ENCODE results near the gene TMPRSS7. TPM values are rescaled to one million over a fixed set of nuclear protein-coding genes. Genes with fewer than 3 reads are reported as not detected.
"Not testable (repeated sequence)": the region's sequence is repeated elsewhere in the genome, so short reads cannot be mapped to it uniquely, and the experiment has no call there.

TMPRSS7 gene
- total RNA-seq, 1 donor from 2014 or later: not detected

DNA sequence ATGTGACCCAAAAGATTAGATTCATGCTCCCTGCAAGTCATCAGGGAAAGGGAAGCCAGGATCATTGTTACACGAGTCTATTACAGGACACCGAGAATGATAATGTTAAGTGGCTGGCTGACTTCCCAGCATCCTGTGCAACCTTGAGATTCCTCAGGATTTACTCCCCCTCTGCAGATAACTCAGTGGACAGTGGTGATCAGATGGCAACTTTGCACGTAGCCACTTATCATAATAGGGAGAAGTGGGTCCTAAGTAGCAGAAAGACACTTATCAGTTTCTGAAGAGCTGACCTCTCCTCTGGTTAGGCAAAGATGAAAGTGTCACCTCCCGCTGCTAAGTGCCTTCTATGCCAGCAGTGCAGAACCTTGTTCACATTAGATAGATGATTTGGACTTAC is 6.7 kb upstream of the TMPRSS7 start:
- Mint-ChIP-seq H3K36me3 (ENCODE audit: low read depth) (no peaks in the 10 kb centered on the region), H3K4me1 (no peaks in the 10 kb centered on the region), H3K27me3 (no peaks in the 10 kb centered on the region), H3K27ac (no peak overlapping the region), H3K9me3 (peaks cover 4% of the 10 kb centered on the region), H3K4me3 (no peak overlapping the region)
- intact Hi-C loops (cut with micrococcal nuclease): no loop called here
- no peak for DNase-seq

DNA sequence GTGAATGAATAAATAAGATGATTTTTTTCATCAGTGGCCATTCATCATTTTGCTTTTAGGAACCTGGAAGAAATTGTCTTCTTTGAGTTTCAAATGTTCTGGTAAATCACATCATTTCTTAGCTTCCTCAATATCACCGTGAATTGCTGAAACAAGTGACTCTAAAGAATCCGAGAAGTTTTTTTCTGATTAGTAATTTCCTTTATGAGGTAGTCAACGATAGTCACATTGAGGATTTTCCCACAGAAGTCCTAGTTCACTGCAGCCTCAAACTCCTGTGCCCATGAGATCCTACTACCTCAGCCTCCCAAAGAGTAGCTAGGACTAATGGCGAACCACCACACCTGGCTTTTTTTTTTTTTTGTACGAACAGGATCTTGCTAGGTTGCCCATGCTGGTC is 3.6 kb upstream of the TMPRSS7 start:
- Mint-ChIP-seq H3K36me3 (ENCODE audit: low read depth) (no peaks in the 10 kb centered on the region), H3K27ac (no peak overlapping the region), H3K9me3 (no peaks in the 10 kb centered on the region), H3K27me3 (peaks cover 4% of the 10 kb centered on the region), H3K4me1 (no peaks in the 10 kb centered on the region), H3K4me3 (no peak overlapping the region)
- intact Hi-C loops (cut with micrococcal nuclease): no loop called here
- no peak for DNase-seq

DNA sequence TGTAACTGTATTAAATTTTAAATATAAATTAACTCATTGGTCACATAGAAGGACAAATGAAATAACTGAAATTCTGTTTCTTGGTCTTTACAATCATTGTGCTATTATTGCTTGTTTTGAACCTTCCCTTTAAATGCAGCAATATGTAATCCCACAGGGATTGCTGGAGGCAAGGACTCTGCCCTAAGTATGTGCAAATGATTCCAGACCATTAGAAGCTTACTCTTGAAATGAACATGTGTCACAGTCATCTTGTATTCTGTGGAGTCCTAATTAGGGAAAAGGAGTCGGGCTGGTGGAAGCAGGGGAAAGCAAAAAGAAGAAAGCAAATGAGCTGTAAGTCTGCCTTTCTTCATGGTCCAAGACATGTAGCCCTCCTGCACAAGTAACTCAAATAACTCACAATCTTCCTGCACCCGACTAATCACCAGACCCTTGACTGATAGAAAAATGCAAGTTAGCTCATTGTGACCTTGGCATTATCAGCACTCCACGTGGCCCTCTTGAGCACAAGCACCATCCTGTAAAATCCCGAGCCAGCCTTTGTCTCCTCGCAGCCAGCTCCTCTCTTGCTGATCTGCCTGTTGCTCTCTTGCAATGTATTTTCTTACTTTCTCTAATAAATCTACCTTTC is 2.3 kb upstream of the TMPRSS7 start:
- no peak overlapping the region for H3K27ac Mint-ChIP-seq
- no peaks in the 10 kb centered on the region for H3K4me1 Mint-ChIP-seq
- H3K36me3 Mint-ChIP-seq (ENCODE audit: low read depth): no peaks in the 10 kb centered on the region
- intact Hi-C loops (cut with micrococcal nuclease): no loop called here
- H3K9me3 Mint-ChIP-seq: no peaks in the 10 kb centered on the region
- no peak for DNase-seq
- peaks cover 4% of the 10 kb centered on the region for H3K27me3 Mint-ChIP-seq
- no peak overlapping the region for H3K4me3 Mint-ChIP-seq

DNA sequence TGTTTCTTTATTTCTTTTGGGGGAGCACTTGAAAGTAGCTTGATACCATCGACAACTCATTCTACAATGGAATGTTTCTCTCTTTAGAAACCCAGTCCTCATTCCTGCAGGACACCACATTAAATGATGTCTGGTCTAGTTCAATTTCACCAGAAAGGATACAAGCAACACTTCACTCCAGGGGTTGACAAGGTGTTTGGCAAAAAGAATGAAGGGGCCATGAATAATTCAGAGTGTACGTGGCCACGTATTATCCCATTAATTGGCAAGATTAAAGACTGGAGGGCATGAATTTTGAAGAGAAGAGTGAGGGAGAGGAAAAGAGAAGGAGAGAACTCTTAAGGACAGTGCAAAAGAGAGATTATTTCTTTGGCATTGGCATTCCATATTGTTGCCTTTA is 705 bp downstream of the TMPRSS7 start:
- Mint-ChIP-seq H3K4me3 (no peak overlapping the region), H3K9me3 (no peaks in the 10 kb centered on the region), H3K4me1 (no peaks in the 10 kb centered on the region), H3K27me3 (peaks cover 8% of the 10 kb centered on the region), H3K36me3 (ENCODE audit: low read depth) (no peaks in the 10 kb centered on the region), H3K27ac (no peak overlapping the region)
- DNase-seq: no peak
- intact Hi-C loops (cut with micrococcal nuclease): no loop called here

DNA sequence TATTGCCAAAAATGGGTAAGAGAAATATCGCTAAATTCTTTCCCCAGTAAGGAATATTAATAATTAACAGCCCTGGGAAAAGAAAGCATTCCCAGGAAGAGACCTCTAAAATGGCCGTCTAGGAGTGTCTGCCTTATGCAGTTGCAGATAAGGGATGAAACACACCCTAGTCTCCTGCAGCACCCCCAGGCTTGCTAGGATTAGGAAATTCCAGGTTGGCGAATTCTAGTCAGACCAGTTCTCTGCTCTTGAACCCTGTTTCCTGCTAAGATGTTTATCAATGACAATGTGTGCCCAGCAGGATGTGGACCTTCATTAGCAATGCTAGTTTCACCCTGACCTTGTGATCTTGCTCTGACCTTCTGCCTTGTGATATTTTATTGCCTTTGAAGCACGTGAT is 2.7 kb downstream of the TMPRSS7 start:
- DNase-seq; H3K4me3 Mint-ChIP-seq; H3K36me3 Mint-ChIP-seq (ENCODE audit: low read depth); H3K9me3 Mint-ChIP-seq; H3K27ac Mint-ChIP-seq; intact Hi-C loops (cut with micrococcal nuclease); H3K4me1 Mint-ChIP-seq; H3K27me3 Mint-ChIP-seq: not testable (repeated sequence)

DNA sequence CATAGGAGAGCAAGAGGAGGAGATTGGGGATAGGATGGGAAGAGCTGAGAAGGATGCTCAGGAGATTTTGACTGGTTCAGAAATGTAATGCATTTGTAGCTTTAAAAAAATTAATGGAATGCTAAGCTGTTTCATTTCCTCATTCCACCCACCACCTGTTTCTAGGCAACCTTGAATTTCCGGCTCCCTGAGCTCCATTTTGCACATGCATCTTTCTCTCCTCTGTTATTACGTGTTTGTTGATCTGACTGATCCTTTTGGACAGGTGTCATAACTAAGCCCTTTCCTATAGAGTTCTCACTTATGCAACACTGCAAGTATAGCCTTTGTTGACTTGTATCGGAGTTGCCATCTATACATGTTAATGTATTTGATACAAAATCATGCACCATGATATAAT is 4.3 kb downstream of the TMPRSS7 start:
- Mint-ChIP-seq H3K9me3 (no peaks in the 10 kb centered on the region), H3K27ac (no peak overlapping the region), H3K27me3 (peaks cover 8% of the 10 kb centered on the region), H3K36me3 (ENCODE audit: low read depth) (no peaks in the 10 kb centered on the region), H3K4me1 (no peaks in the 10 kb centered on the region), H3K4me3 (no peak overlapping the region)
- intact Hi-C loops (cut with micrococcal nuclease): no loop called here
- DNase-seq: no peak

DNA sequence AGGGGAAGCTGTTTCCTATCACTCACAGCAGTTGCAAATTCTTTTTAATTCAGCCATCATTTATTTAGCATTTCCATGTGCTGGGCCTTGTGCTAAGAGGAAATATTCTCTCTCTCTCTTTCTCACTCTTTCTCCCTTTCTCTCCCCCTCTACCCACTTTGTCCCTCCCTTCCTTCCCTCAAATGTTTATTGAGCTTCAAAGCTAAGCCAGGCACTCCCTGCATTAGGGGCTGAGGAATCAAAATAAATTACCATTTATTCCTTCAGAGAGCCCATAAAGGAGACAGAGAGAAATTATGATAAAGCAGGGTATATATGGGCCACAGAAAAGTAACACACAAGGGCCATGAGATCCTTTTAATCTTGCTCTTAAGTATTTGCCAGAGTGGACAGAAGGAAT is 6.8 kb downstream of the TMPRSS7 start:
- Mint-ChIP-seq H3K27me3 (peaks cover 6% of the 10 kb centered on the region), H3K36me3 (ENCODE audit: low read depth) (no peaks in the 10 kb centered on the region), H3K27ac (no peak overlapping the region), H3K4me1 (no peaks in the 10 kb centered on the region), H3K9me3 (no peaks in the 10 kb centered on the region), H3K4me3 (no peak overlapping the region)
- DNase-seq: no peak
- intact Hi-C loops (cut with micrococcal nuclease): no loop called here

DNA sequence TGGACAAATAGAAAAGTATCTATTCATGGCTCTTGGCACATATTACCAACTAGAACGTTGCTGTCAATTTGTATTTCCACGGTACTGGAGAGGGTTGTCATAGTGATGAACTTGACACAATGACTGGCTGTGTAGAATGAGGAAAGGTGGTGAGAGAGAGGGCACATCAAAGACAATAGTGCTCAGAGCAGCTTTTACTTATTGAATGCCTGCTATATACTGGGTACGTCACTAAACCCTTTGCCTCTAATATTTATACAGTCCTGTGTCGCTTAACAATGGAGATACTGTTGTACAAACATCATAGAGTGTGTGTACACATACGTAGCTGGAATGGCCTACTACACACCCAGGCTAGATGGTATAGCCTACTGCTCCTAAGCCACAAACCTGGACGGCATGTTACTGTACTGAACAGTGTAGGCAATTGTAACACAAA is 8.3 kb downstream of the TMPRSS7 start:
- H3K9me3 Mint-ChIP-seq: no peaks in the 10 kb centered on the region

DNA sequence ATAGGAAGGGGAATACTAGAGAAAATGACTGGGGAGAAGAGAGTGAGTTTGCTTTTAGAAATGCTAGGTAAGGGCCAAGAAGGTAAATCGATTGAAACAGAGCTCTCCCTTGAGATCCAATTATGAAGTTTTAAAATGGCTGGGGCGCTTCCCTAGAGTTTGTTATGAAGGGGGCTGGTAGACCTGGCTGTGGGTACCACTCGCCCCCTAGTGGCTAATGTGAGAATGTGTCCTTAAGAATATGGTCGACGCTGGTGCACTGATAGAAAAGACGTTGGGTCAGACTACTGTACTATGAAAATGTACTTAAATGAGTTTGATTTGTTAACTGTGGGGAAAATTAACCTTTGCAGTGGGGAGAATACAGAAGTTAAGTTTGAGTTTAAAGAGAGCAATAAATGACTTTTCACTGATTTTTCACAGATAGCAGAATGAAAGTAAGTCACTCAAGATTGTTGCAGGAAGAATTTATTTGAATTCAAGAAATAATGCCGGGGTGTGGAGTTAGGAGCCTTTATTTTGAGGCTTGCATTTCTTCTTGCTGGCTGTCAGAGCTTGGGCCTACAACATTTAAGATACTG is 9.2 kb downstream of the TMPRSS7 start:
- H3K4me3 Mint-ChIP-seq: no peak overlapping the region
- H3K9me3 Mint-ChIP-seq: no peaks in the 10 kb centered on the region
- H3K27me3 Mint-ChIP-seq: peaks cover 6% of the 10 kb centered on the region
- H3K4me1 Mint-ChIP-seq: peaks cover 5% of the 10 kb centered on the region
- intact Hi-C loops (cut with micrococcal nuclease): loop anchor here (1.0 kb wide), 3 partner anchors 30 to 326 kb away; no protein-coding TSS in a partner anchor
- H3K36me3 Mint-ChIP-seq (ENCODE audit: low read depth): no peaks in the 10 kb centered on the region
- DNase-seq: peak; percentile 80
- H3K27ac Mint-ChIP-seq: no peak overlapping the region

More for the DNA sequence above, 8.3 kb downstream of the TMPRSS7 start:
- Mint-ChIP-seq H3K27me3 (peaks cover 6% of the 10 kb centered on the region), H3K4me1 (peaks cover 5% of the 10 kb centered on the region), H3K36me3 (ENCODE audit: low read depth) (no peaks in the 10 kb centered on the region), H3K4me3 (no peak overlapping the region), H3K27ac (no peak overlapping the region)
- intact Hi-C loops (cut with micrococcal nuclease): loop anchor here (1.0 kb wide), 3 partner anchors 30 to 326 kb away; no protein-coding TSS in a partner anchor
- no peak for DNase-seq

DNA sequence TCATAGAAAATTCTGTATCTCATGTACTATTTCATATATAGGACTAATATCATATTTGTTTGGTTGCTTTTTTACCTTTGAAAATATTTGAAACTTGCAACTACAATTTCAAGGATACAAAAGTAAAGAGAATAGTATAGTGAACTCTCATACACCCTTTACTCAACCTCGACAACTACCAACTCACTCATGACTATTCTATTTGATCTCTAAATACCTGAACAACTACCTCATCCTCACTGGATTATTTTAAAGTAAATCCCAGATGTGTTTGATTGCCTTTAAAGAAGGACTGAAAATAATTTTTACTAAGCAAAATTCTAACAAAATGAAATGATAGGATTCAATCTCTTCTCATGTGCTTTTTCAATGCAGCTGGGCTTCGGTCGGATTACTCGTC is 12.1 kb downstream of the TMPRSS7 start:
- no peaks in the 10 kb centered on the region for H3K36me3 Mint-ChIP-seq (ENCODE audit: low read depth)
- peaks cover 5% of the 10 kb centered on the region for H3K27me3 Mint-ChIP-seq
- DNase-seq: no peak
- H3K27ac Mint-ChIP-seq: no peak overlapping the region
- no peak overlapping the region for H3K4me3 Mint-ChIP-seq
- intact Hi-C loops (cut with micrococcal nuclease): no loop called here
- no peaks in the 10 kb centered on the region for H3K9me3 Mint-ChIP-seq
- H3K4me1 Mint-ChIP-seq: peaks cover 5% of the 10 kb centered on the region

DNA sequence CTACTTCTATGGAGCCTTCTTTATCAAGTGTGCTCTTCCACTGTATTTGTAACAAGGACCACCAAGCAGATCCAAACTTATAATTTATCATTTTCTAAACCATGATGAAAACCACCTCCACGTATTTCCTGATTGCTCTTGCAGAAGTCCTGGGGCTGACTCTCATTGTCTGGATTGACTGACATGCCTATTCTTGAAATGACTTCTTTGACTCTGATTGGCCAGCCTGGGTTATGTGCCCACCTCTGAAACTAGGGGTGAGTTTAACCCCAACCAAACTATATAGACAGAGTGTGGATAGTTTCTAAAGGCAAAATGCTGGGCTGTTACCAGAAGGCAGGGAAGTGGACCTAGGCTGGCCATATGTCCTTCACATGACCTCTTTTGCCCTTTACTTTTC is 12.7 kb downstream of the TMPRSS7 start:
- Mint-ChIP-seq H3K27me3 (peaks cover 8% of the 10 kb centered on the region), H3K27ac (no peak overlapping the region), H3K4me3 (no peak overlapping the region), H3K4me1 (peaks cover 5% of the 10 kb centered on the region), H3K36me3 (ENCODE audit: low read depth) (no peaks in the 10 kb centered on the region), H3K9me3 (no peaks in the 10 kb centered on the region)
- intact Hi-C loops (cut with micrococcal nuclease): no loop called here
- no peak for DNase-seq

DNA sequence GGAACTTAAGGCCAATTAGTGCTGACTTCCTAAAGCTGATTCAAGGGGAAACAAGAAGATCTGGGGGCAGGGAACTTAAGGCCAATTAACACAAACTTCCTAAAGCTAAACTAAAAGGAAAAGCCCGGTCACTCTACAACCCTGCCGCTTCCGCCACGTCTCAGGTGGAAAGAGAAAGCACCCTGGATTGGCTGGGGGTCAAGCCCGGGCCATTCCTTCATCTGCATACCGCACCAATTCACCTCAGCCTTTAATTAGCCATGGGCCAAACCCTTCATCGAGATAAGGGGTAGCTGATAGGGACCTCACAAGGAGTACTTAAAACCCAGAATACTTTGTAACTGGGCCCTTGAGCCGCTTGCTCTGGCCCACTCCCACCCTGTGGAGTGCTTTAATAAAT is 14.4 kb downstream of the TMPRSS7 start:
- Mint-ChIP-seq H3K27ac (no peak overlapping the region), H3K36me3 (ENCODE audit: low read depth) (no peaks in the 10 kb centered on the region), H3K9me3 (no peaks in the 10 kb centered on the region), H3K27me3 (peaks cover 8% of the 10 kb centered on the region), H3K4me3 (no peak overlapping the region), H3K4me1 (peaks cover 7% of the 10 kb centered on the region)
- DNase-seq: no peak
- intact Hi-C loops (cut with micrococcal nuclease): no loop called here

DNA sequence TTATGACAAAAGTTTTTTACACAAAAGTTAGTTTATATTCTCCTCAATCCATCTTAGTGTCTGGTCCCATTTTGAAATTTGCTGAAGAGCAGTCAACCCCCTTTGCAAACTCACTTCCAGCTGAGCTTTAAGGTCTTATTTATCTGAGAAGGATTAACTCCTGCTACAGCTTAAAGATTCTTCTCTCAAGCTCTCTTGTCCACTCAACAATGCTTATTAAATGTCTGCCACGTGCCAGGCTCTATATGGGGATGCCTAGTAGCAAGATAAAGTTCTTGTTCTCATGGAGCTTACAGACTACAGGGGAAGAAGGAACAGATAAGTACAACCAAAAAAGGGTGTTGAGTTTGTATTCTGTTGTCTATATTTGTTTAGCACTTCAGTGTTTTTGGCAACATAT is 18.7 kb downstream of the TMPRSS7 start:
- H3K4me3 Mint-ChIP-seq: no peak overlapping the region
- intact Hi-C loops (cut with micrococcal nuclease): no loop called here
- no peak overlapping the region for H3K27ac Mint-ChIP-seq
- H3K4me1 Mint-ChIP-seq: peaks cover 19% of the 10 kb centered on the region
- no peaks in the 10 kb centered on the region for H3K9me3 Mint-ChIP-seq
- peaks cover 8% of the 10 kb centered on the region for H3K27me3 Mint-ChIP-seq
- no peak for DNase-seq
- no peaks in the 10 kb centered on the region for H3K36me3 Mint-ChIP-seq (ENCODE audit: low read depth)

DNA sequence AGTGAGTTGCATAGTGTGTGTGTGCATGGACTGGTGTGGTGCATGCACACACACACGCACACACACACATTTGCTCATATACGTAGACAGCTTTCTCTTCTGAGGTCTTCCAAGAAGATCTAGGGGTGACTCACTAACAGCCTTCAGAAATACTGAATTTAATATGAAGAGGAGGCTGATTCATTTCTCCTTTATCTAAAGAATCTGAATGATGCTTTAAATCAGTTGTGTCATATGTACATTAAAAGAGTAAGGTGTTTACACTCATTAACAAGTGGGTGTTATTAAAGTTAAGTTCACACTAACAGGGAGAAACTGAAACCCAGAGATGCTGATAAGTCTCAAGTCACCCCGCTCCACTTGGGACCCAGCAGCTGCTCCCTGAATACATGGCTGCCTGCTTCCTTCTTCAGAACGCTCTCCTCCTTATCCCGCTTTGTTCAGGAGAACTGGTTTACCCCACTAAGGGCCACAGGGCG is 22.0 kb downstream of the TMPRSS7 start:
- Mint-ChIP-seq H3K4me1 (peaks cover 19% of the 10 kb centered on the region), H3K9me3 (peaks cover 4% of the 10 kb centered on the region), H3K36me3 (ENCODE audit: low read depth) (no peaks in the 10 kb centered on the region), H3K4me3 (peak overlapping the region; percentile 27), H3K27ac (peak overlapping the region; percentile 27), H3K27me3 (peaks cover 6% of the 10 kb centered on the region)
- intact Hi-C loops (cut with micrococcal nuclease): loop anchor here (2.0 kb wide), 1 partner anchor 18 kb away; no protein-coding TSS in a partner anchor
- DNase-seq: peak; percentile 63
